ENCODE data around the gene SCUBE2.

SCUBE2 gene

DNA sequence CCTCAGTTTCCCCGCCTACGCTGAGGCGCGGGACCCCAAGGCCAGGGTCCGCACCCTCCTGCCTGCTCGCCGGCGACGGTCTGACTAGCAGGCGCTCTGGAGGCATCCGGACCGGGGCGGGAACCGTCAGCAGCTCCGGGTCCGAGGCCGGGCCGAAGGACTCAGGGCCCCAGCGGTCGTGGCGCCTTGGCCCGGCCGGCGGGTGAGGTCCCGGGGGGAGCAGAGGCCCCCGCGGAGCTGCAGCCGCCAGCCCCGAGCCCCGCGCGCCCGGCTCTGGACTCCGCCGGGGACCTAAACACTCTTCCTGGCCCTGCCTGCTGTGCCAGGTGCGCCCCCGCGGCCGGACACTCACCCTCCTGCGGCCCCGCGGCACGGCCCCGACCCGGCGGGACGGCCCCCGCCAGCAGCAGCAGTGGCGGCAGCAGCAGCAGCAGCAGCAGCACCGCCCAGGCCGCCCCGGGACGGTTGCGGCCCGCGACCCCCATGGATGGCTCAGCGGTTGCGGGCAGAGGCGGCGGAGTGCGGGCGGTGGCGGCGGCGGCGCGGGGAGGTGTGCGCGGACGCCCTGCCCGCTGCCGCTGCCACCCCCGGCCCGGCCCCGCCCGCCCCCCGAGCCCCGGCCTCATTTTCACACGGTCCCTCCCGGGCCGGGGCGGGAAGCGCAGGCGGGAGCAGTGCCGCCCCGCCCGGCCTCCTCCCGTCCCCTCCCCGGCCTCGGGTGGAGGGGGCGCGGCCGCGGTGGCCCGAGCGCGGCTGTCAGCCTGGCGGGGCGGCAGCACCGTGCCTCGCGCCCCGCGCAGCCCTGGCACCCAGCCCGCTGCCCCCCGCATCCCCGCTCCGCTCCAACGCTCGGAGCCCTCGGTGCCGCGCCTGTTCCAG, at the start of gene SCUBE2:
Gene SCUBE2 (minus strand): TSS at position 556 of the 879 bp plus-strand sequence. CDS start 71 bp downstream, at position 485.
- no peak for DNase-seq

DNA sequence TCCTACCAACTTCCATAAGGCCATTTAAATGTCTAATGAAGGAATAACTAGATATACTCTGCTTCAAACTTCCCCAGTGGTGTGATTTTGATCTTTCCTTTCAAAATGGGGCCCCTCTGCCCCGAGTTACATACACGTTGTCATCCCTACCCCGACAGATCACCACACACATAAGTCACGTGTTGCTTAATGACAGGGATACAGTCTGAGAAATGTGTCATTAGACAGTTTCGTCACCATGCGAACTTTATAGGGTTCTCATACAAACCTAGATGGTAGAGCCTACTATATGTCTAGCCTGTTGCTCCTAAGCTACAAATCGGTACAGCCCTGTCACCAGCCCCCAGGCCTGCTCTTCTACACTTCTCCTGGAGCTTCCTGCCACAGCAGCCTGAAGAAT, 49.8 kb upstream of the SCUBE2 start:
- no peak for DNase-seq

DNA sequence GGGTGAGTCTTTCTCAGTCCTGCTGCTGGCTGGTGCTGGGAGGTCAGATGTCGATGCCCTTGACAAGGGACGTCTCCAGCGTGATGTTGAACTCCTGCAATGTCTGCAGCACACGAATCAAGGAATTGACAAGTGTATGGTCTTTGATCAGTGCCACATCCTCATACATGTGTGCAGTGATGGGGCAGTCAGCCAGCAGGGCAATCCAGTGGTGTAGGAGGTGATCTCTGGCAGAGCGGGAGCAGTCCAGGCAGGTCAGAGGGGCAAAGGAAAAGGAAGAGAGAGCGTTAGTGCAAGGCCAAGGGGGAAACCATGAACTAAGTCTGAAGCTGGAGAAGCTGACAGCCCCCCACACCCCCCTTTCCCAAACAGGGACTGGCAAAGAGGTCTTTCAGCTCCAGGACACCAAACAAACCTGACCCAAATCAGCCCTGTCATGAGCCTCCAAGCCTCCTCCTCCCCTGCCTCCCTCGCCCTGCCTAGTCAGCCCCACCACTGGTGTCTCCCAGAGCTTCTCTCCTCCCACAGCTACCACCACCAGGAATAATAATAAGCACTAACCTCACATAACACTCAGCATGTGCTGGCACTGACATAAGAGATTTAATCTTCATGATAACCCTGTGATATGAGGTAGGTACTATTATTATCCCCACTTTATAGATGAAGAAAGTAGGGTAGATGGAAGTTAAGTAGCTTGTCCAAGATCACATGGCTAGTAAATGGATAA, 48.4 kb upstream of the SCUBE2 start:
- DNase-seq: no peak

DNA sequence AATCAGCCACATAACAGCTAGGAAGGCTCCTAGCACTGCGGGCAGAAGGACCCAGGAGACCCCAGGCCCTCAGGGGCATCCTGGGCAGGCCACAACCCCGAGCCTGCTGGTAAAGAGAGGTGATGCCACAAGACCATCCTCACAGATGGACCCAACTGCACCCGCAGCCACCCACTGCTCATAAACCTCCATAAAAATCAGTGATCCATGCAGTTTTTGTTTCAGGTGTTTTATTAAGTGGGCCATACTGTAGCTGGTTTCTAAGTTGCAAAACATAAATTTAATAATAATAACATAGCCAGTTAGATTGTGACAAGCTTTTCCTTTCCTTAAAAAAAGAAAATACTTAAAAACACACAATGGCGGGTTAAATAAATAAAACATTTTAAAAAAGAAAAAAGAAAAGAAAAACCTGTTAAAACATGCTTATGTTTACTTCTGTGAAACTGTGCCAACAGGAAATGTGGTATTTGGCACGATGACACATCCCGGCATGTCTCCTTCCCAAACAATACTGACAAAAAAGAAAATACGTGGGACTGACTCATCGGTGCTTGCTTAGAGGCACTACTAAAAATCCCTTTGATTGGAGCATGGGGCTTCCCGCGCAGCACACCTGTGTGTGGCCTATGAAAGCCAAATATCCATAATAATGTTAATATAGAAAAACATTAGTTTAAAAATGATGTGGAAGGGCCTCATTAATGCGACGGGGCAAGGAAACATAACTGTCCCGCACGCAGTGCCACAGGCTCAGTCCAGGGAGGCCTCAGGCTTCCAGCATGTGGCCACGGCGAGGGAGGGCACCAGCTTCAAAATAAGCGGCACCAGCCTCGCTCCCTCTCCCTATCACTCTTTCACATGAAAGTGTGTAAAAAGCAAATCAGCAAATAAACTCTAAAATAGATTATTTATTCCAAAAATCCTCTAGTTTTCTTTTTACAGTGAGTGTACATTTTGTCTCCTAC, 47.5 kb upstream of the SCUBE2 start:
- peak; percentile 61 for DNase-seq

DNA sequence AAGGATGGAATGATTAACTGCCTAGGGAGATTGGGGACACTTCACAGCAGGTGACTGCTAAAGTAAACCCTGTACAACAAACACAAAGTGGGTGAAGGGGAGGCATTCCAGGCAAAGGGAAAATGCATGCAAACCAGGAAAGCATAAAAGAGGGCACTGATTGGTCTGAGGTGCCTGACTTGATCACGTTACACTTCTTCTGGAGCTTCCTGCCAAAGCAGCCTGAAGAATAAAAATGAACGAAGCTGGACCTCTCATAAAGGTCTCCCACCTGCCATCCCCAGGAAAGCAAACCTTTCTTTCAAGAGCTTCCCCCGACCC, 46.7 kb upstream of the SCUBE2 start:
- no peak for DNase-seq

DNA sequence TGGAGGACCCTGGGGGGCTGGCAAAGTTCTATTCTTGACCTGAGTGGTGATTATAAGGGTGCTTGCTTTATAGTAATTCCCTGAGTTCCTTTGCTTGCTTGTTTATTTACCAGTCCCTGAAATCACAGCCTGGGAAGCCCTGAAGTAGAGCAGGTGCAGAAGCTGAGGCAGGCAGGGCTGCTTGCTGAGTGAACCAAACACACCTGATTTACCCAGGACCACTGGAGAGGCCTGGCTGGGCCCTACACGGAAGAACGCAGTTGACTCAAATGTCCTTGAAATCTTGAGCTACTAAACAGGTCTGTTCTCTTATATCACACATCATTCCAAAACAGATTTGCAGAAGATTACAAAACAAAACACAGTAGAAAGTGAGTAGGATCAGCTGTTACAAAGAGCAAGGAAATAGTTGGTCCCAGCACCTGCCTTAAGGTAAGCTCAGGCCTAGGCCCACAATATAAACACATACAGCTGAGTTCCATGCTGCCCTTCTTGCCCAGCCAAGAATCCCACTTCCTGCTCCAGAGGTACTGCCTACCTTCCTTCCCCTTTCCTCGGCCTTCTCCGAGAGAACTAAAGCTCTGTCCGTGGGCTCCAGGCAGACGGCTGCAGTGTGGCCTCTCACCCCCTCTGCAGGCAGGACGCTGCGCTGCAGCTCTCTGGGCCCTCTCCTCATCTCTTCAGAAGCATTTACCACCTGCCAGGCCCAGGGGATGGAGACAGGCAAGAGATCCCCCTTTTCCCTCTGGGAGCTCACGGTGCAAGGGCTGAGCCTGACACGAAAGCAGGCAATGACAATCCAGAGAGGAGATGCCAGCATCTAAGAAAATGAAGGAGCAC, 46.1 kb upstream of the SCUBE2 start:
- DNase-seq: no peak

DNA sequence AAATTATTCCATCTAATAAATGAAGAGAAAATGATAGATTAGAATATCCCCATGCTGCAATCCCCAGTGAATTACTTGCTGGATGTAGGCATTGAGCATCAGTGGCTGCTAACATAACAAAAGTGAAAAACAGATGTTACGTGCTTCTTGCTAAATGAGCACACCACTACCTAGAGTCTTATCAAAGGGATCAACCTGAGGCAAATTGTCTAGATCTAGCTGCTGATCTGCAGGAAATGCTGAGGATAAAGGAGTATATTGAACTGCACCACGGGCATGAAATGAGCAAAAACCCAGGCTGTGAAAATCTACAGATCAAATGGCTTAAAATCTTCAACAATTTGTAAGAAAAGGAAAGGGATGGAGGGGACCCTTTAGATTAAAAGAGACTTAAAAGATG, 45.3 kb upstream of the SCUBE2 start:
- no peak for DNase-seq

DNA sequence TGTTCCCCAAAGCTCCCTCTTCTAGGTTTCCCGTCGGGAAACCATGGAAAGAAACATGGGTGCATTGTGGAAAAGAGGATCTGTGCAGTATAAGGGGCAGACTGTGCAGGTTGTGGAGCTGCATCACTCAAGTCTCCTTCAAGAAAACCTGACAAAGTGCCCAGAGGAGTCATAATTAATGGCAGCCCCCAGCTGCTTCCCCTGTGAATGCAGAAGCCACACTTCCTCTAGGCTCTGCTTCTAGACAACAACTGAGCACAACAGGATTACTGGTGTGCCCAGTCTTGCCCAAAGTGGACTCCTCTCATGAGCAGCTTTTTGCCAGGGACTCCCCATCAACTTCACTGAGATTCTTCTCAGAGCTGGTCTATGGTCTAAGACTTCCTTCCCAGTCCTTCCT, 42.6 kb upstream of the SCUBE2 start:
- no peak for DNase-seq

DNA sequence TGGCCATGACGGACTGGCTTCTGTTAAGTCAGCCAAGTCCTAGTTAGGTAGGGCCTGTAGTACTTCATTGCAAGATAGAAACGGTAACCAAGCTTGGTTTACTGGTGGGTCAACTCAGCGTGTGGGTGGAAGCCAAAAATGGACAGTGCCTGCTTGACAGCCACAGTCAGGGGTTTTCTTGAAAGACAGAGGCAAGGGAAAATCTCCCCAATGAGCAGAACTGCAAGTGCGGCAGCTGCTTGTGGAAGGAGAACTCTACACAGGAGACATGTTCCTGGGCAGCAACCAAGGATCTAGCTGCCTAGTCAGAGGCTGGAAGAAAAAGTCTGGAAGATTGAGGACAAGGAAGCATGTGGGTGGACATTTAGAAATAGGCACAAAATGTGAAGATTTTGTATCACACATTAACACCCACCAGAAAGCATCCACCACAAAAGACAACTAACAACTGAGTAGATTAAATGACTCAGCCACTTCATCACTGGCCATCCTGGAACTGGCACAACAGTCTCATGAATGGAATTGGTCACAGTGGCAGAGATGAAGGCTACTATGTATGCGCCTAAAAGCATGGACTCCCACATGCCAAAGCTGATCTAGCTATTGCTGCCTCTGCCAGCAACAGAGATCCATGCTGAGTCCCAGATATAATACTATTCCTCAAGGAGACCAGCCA, 40.9 kb upstream of the SCUBE2 start:
- DNase-seq: no peak

DNA sequence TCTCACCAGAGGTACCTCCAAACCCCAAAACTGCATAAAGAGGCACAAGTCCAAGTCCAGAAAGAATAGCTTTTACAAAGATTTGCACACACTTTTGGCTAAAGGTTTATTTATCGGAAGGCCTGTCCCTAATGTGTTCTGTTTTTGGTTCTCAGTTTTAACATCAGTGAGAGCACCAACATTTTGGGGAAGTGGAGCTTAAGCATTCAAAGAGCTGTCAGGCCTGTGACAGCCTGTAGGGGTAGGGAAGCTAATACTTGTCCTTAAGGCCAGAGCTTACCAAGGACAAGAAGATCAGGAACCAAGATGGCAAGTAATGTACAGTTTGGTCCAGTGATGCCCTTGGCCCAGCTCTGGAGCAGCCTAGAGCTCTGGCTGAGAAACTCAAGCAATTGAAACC, 38.9 kb upstream of the SCUBE2 start:
- no peak for DNase-seq

DNA sequence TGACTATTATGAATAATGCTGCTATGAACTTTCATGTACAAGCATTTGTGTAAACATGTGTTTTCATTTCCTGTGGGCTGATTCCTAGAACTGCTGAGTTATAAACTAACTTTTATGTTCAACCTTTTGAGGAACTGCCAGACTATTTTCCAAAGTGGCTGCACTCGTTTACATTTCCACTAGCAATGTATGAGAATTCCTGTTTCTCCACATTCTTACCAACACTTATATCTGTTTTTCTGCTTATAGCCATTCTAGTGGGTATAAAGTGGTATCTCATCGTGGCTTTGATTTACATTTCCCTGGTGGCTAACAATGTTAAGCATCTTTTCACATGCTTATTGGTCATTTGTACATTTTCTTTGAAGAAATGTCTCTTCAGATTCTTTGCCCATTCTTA, 35.2 kb upstream of the SCUBE2 start:
- DNase-seq: no peak

DNA sequence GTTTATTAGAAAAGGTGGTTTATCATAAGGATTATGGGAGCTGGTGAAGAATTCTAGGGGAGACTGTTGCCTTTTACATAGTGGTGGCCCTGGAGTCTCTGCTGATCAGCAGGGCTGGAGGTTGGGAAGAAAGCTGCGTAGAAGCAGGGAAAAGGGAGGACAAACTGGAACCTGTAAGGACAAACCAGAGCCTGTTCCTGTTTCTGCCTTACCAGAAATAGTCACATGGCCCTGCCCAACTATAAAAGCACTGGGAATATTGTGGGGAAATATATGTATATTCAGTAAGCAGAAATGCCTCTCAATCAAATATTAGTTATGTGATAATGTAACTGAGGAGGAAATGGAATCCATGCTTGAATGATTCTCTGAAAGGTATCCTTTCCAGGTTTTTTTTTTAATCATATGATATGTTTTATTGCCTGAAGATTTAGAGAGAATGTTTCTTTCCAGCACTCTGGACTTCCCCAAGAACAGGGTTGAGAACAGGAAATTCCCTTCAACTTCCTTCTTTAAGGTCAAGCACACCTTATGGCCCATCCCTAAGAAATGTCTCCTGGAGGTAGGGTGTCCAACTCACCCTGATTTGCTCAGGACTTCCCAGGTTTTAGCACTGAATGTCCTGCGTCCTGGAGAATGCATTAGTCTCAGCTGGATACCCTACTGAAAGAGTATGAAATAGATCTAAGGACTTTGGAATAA, 33.9 kb upstream of the SCUBE2 start:
- no peak for DNase-seq

DNA sequence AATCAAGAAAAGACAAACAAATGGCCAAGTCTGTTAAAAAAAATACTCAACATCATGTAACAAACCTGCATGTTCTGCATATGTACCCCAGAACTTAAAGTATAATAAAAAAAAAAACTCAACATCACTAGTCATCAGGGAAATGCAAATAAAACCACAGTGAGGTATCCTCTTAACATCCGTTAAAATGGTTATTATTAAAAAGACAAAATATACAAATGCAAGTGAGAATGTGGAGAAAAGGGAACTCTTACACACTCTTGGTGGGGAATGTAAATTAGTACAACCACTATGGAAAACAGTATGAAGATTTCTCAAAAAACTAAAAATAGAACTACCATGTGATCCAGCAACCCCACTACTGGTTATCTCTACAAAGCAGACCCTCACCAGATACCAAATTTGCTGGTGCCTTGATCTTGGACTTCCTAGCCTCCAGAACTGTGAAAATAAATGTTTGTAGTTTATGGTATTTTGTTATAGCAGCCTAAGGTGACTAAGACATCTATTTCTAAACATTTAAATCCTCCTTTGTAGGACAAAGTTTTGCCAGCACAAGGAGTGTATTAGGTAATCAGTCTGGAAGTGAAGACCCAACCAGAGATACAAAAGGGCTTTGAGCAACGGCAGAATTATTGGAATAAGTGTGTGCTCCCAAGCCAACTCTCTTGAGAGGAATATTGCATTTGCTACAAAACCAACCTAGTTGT, 32.4 kb upstream of the SCUBE2 start:
- DNase-seq: no peak

DNA sequence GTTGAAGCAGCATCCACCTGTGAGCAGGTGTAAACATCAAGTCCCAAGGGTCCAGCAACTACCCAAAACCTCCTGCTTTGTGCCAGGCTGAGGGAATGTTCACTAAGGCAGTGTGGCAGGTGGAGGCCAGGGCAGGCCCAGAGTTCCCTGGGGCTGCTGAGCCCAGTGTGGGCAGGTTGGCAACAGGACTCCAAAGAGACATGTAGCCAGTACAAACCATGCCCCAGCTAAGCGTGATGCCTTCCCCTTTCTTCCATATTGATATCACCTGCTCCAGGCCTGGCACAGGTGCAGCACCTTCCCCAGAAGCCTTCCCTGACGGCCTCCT, 30.0 kb upstream of the SCUBE2 start:
- DNase-seq: no peak

DNA sequence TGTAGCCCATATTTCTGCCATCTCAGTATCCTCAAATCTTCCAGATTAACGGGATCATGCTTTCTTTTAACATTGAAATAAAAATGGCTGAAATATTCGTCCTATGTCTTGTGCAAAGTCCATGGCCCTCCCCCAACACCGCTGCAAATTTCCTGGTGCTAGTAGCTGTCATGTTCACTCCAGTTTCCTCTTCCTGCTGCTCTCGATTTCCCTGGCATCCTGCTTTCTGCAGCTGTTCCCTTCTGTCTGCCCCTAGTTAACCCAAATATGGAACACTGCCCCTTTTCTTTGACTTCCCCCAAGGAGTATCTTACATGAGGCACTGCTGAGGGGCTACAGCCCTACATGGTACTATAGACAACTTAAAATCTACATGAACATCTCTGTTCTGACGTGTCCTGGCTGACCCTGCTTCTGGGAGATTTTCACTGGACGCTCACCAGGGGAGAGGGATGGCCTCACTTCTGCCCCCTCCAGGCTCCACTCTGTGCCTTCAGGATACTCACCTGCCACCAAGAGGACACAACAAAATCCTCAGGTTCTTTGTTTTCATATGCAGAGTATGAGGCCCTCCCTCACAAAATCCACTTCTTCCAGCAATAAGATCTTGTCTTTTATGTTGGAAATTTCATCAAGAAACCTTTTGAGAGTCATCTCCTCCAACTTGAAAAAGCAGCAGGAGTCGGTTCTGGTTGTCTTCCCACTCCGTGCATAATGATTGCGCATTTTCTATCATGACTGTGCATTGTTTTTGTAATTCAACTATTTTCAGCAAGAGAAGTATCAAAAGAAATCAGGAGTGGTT, 29.5 kb upstream of the SCUBE2 start:
- DNase-seq: no peak

DNA sequence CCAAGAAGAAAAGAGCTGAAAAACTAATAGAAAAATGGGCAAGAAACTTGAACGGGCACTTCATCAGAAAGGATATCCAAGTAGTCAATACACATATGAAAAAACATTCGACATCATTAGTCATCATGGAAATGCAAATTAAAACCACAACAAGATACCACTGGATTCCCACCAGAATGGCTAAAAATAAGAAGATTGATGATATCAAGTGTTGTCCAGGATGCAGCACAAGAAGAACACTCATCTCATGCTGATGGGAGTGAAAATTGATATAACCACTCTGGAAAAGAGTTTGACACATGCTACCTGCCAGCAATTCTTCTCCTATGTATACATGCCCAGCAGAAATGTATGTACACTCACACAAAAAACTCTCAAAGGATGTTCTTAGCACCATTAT, 26.9 kb upstream of the SCUBE2 start:
- no peak for DNase-seq

DNA sequence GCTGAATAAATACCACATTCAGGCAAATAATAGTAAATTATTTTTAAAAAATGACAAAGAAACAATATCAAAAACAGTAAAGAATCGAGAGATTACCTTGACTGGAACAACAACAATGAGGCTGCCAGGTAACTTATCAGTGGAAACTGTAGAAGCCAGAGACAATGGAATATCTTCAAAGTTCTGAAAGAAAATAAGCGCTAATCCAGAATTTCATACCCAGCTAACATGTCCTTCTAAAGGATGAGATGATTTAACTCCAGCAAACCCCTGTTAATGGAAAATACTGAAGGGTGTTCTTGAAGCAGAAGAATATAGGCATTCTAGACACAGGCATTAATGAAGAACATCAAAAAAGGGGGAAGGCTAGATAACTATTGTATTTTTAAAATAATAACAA, 20.7 kb upstream of the SCUBE2 start:
- no peak for DNase-seq

DNA sequence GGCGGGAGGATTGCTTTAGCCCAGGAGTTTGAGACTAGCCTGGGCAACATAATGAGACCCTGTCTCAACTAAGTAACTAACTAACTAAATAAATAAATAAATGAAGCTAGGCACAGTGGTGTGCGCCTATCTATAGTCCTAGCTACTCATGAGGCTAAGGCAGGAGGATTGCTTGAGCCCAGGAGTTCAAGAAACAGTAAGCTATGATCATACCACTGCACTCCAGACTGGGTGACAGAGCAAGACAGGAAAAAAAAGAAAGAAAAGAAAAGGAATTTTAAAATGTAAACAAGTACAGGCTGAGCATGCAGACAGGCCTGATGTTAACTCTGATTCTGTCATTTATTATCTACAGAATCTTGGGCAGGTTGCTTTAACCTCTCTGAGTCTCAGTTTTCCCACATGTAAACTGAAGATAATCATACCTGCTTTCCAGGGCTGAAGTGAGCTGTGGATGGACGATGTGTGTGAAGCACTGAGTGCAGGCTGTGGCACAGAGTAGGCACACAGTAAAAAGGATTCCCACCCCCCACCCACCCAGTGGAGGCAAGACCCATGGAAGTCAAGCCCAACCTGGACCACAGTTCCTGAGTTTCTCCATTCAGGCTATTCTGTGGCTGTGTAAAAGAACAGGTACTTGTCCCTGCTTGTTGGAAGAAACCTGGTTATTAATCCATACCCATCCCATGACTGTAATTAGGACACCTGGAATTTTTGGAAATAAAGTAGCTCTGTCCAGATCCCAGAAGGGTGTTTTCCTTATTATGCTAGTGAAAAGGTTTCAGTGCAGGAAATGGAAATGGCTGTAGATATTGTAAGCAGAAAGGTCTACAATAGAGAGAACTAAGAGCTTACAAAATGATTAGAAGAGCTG, 18.7 kb upstream of the SCUBE2 start:
- no peak for DNase-seq

DNA sequence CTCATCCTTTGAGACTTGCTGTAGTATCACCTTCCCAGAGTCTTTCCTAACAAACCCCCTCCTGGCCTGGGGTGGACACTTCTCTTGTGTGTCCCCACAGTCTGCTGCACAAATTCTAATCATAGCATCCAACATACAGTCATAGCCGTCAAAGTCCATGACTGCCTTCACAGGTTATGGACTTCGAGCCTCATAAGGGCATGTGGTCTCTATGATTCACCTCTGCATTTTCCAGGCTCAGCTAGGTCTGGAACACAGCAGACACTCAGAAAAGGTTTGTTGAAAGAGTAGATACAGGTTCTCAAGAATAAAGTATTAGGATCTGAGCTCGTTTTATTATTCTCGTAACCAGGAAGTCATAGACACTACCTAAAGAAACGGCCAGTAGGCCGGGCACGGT, 13.2 kb upstream of the SCUBE2 start:
- DNase-seq: no peak

Measured in amniotic stem cell (primary cell).